HepG2 (cell line): ENCODE data around the gene ZMIZ1.

Experiments
- CEBPB ChIP-seq: IDR thresholded peaks from 2 replicates; pipeline ENCODE4 v1.6.1; 2011; ENCODE audit warnings: low read depth, low read length, improper control_type of control experiment, borderline replicate concordance
- MIER2 ChIP-seq: IDR thresholded peaks from 2 replicates; pipeline ENCODE4 v1.6.1; 2016; ENCODE audit warnings: missing biosample characterization, missing genetic modification reagents
- TARDBP ChIP-seq: sonication (generic); formaldehyde crosslinking; IDR thresholded peaks from 2 replicates; pipeline ENCODE4 v1.8.0; 2022; ENCODE audit warnings: mild to moderate bottlenecking, missing genetic modification reagents
- ZFP37 ChIP-seq: sonication (generic); formaldehyde crosslinking; IDR thresholded peaks from 2 replicates; pipeline ENCODE4 v1.4.0; 2020; ENCODE audit warnings: missing genetic modification reagents, borderline replicate concordance

DNA sequence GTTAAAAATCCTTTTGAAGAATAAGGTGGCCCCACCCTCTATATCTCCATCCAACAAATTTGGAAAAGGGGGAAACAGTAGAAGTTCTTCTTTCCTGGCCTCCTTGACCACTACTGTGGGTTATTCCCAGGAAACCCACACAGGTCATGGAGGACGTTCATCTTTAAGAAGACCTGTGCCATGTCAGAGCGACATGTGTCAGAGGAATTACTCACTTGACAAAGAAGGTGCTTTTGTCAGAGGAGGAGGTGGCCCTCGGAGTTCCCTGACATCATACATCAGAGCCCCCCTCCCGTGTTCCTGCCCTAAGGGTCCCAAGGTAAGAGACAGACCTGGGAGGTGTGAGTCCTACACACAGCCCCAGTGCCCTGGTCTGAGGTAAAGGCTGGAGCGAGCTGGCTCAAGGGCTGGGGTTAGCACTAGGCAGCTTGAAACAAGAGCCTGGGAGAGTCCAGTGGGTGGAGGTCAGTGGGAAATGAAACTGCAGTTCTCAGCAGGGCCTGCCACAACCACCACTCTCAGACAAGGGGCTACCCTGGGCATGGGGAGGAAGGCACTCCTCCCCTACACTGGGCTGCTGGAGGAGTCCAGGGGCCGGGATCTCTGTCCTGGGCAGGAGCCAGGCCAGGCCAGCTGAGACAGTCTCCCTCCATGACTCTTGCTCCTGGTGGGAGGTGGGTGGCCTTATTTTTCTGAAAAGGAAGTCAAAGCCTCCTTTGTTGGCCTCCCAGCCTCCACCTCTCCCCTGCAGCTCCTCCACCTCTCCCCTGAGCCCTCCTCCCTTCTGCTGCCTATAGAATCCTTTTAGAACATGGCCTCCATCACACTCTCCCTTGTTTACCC lies 21.8 kb upstream of the ZMIZ1 start:
- TF ChIP-seq CEBPB (no peak), MIER2 (CRISPR knock-in tag) (no peak), ZFP37 (no peak), TARDBP (CRISPR knock-in tag) (no peak)
